GM21367 (cell line): ENCODE measurements around the gene ANO3.
"Not testable (repeated sequence)": the region's sequence is repeated elsewhere in the genome, so short reads cannot be mapped to it uniquely, and the experiment has no call there.

Source experiments
- ATAC-seq: cut with Tn5 transposase; IDR thresholded peaks from one replicate; pipeline ENCODE4 v1.9.1; 2021; ENCODE audit not compliant: unreplicated experiment

Gene ANO3

GRCh38 chr11:26331911-26332571 is at the start of gene ANO3:
TSS of gene ANO3 (plus strand) at chr11:26332130. CDS start at chr11:26332276, 146 bp downstream.
- ATAC-seq = peak; percentile 99

- ATAC-seq = no peak
These were observed 48.0 kb upstream of the ANO3 start for GRCh38 chr11:26283852-26284408.

- no peak for ATAC-seq
These were observed 46.3 kb upstream of the ANO3 start for GRCh38 chr11:26285608-26286007.

- peak; percentile 71 for ATAC-seq
These were observed 45.4 kb upstream of the ANO3 start for GRCh38 chr11:26286472-26287066.

- ATAC-seq = no peak
These were observed 44.8 kb upstream of the ANO3 start for GRCh38 chr11:26287067-26287518.

- ATAC-seq = peak; percentile 97
These were observed 34.5 kb upstream of the ANO3 start for GRCh38 chr11:26297189-26297975.

- ATAC-seq = not testable (repeated sequence)
These were observed 15.6 kb upstream of the ANO3 start for GRCh38 chr11:26316372-26316771.

- ATAC-seq = no peak
These were observed 12.0 kb upstream of the ANO3 start for GRCh38 chr11:26319906-26320305.

- no peak for ATAC-seq
These were observed 10.4 kb upstream of the ANO3 start for GRCh38 chr11:26321516-26321915.

- ATAC-seq = no peak
These were observed 9.4 kb upstream of the ANO3 start for GRCh38 chr11:26322335-26323067.

- ATAC-seq = no peak
These were observed 8.1 kb upstream of the ANO3 start for GRCh38 chr11:26323837-26324236.

- ATAC-seq = no peak
These were observed 7.7 kb upstream of the ANO3 start for GRCh38 chr11:26324270-26324669.

GRCh38 chr11:26326793-26327400 is 5.0 kb upstream of the ANO3 start:
- no peak for ATAC-seq

- no peak for ATAC-seq
These were observed 2.7 kb upstream of the ANO3 start for GRCh38 chr11:26329206-26329605.

- no peak for ATAC-seq
These were observed 1.7 kb upstream of the ANO3 start for GRCh38 chr11:26330262-26330661.

- ATAC-seq = no peak
These were observed 614 bp downstream of the ANO3 start for GRCh38 chr11:26332572-26332915.

GRCh38 chr11:26333906-26334305 is 2.0 kb downstream of the ANO3 start:
- ATAC-seq = no peak

GRCh38 chr11:26335903-26336302 is 4.0 kb downstream of the ANO3 start:
- no peak for ATAC-seq

GRCh38 chr11:26344647-26345046 is 12.7 kb downstream of the ANO3 start:
- ATAC-seq = no peak

GRCh38 chr11:26348776-26349175 is 16.8 kb downstream of the ANO3 start:
- ATAC-seq = no peak

GRCh38 chr11:26350002-26350401 is 18.1 kb downstream of the ANO3 start:
- ATAC-seq = no peak
